Activated naive CD8-positive, alpha-beta T cell treated with anti-CD3 and anti-CD28 coated beads, Interleukin-2, amount 50 U/mL, for 24 hours (primary cell): ENCODE results near the gene GFOD1.

Experiments
- ATAC-seq: fragments of 150-1000 bp; cut with Tn5 transposase; one replicate; pipeline ENCODE4 v1.10.0; 2021
- DNase-seq: peaks from one replicate; pipeline ENCODE4 v3.0.0; 2021
- H3K27ac Mint-ChIP-seq: one replicate; pipeline ENCODE4 v1.8.0; 2021; ENCODE audit warnings: mild to moderate bottlenecking, mixed read lengths
- H3K27me3 Mint-ChIP-seq: one replicate; pipeline ENCODE4 v1.8.0; 2021; ENCODE audit warnings: mixed read lengths
- H3K36me3 Mint-ChIP-seq: one replicate; pipeline ENCODE4 v1.8.0; 2021; ENCODE audit warnings: low read depth, mixed read lengths
- H3K4me1 Mint-ChIP-seq: one replicate; pipeline ENCODE4 v1.8.0; 2021; ENCODE audit warnings: mixed read lengths
- H3K4me3 Mint-ChIP-seq: one replicate; pipeline ENCODE4 v1.8.0; 2021; ENCODE audit warnings: mild to moderate bottlenecking, moderate library complexity, mixed read lengths
- H3K9me3 Mint-ChIP-seq: one replicate; pipeline ENCODE4 v1.8.0; 2021; ENCODE audit warnings: mixed read lengths

GFOD1 gene

GRCh38 chr6:13319891-13320564 is 167.4 kb downstream of the GFOD1 start:
- Mint-ChIP-seq H3K27ac (no peak overlapping the region), H3K36me3 (peaks cover 66% of the 10 kb centered on the region), H3K27me3 (no peaks in the 10 kb centered on the region), H3K4me3 (no peak overlapping the region), H3K9me3 (no peaks in the 10 kb centered on the region), H3K4me1 (no peaks in the 10 kb centered on the region)
- DNase-seq (no peak), ATAC-seq (no peak)

DNA sequence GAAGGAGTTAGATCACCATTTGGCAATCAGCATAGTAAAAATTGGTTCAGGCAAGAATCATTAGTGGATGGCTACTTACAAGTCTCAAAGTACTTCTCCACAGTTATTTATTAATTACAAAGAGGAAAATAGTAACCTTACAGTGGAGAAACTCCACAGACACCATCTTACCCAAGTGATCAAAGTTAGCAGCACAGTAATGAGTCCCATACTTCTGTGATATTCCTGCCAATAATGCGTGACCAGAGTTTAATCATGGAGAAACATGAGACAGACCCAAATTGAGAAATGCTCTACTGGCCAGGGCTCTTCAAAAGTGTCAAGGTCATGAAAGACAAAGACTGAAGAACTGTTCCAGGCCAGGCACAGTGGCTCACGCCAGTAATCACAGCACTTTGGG is 168.6 kb downstream of the GFOD1 start:
- no peaks in the 10 kb centered on the region for H3K9me3 Mint-ChIP-seq
- no peaks in the 10 kb centered on the region for H3K27me3 Mint-ChIP-seq
- DNase-seq, result no peak
- H3K4me1 Mint-ChIP-seq, result no peaks in the 10 kb centered on the region
- H3K4me3 Mint-ChIP-seq, result no peak overlapping the region
- no peak for ATAC-seq
- H3K36me3 Mint-ChIP-seq, result peaks cover 67% of the 10 kb centered on the region
- no peak overlapping the region for H3K27ac Mint-ChIP-seq

DNA sequence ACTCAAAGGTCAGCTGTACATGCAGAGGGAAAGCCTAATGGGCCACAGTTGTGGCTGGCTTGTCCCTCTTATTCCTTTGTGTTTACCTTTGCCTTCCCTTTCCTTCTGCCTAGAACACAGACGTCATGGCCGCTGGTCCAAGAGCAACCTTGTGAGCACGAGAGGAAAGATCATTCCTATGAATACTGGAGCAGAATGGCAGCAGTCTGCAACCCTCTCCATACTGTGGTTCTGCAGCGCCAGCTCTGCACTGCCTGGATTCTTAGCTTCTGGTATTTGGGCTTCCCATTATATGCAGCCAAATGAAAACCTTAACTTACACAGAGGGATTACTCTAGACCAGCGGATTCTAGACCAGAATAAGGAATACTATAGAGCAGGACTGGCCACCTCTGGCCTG is 171.5 kb downstream of the GFOD1 start:
- H3K9me3 Mint-ChIP-seq, result no peaks in the 10 kb centered on the region
- no peak overlapping the region for H3K4me3 Mint-ChIP-seq
- no peak for ATAC-seq
- peaks cover 57% of the 10 kb centered on the region for H3K36me3 Mint-ChIP-seq
- DNase-seq, result no peak
- H3K27me3 Mint-ChIP-seq, result no peaks in the 10 kb centered on the region
- H3K4me1 Mint-ChIP-seq, result no peaks in the 10 kb centered on the region
- H3K27ac Mint-ChIP-seq, result no peak overlapping the region

DNA sequence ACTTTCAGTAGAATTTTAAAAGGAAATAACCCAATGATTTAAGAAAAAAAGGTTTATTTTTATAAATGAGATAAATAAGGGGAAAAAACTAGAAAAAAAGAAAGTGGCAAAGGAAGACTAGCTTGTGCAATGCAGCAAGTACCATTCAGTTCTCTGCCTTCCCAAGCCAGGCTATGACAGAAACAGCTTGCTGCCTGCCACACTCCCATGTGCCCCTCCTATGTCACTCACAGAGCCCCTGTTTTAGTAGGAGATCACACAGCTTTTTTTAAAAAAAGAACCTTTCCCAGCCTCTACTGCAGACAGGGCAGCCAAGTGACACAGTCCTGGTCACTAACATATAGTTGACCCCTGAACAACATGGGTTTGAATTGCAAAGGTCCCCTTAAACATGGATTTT is 172.6 kb downstream of the GFOD1 start:
- no peak for ATAC-seq
- Mint-ChIP-seq H3K27ac (no peak overlapping the region), H3K4me1 (no peaks in the 10 kb centered on the region), H3K4me3 (no peak overlapping the region), H3K27me3 (no peaks in the 10 kb centered on the region), H3K9me3 (no peaks in the 10 kb centered on the region), H3K36me3 (peaks cover 48% of the 10 kb centered on the region)
- no peak for DNase-seq

- peaks cover 5% of the 10 kb centered on the region for H3K4me1 Mint-ChIP-seq
- no peaks in the 10 kb centered on the region for H3K27me3 Mint-ChIP-seq
- peaks cover 37% of the 10 kb centered on the region for H3K36me3 Mint-ChIP-seq
- ATAC-seq (no peak), DNase-seq (no peak)
- no peaks in the 10 kb centered on the region for H3K9me3 Mint-ChIP-seq
- no peak overlapping the region for H3K27ac Mint-ChIP-seq
- no peak overlapping the region for H3K4me3 Mint-ChIP-seq
Observed at GRCh38 chr6:13311155-13311554, 176.2 kb downstream of the GFOD1 start.

GRCh38 chr6:13308332-13308731 is 179.1 kb downstream of the GFOD1 start:
- Mint-ChIP-seq H3K36me3 (peaks cover 28% of the 10 kb centered on the region), H3K9me3 (no peaks in the 10 kb centered on the region)
- no peak for ATAC-seq

More at GRCh38 chr6:13308332-13308731, 179.1 kb downstream of the GFOD1 start:
- H3K27me3 Mint-ChIP-seq, result no peaks in the 10 kb centered on the region
- H3K4me3 Mint-ChIP-seq, result no peak overlapping the region
- no peak for DNase-seq
- peaks cover 23% of the 10 kb centered on the region for H3K4me1 Mint-ChIP-seq
- no peak overlapping the region for H3K27ac Mint-ChIP-seq
